ENCODE results near the gene COL4A6.

DNA sequence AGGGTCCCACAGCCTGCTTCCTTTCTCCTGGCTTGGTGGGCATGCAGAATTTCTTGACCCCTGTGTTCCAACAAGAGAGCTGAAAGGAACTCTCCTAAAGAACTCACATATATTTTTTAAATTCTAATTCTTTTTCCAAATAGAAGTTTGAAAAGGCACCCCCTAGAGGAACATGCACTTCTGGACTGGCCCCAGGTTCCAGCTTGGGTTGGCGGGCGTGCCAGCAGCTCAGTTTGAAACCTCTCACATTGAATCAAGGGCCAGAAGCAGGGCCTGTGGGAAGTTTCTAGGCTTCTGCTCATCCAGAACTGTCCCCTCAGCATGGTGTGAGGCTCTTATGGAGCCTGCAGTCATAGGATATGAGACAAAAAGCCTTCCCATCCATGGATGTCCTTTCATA lies 214.0 kb downstream of the COL4A6 start:
- TF ChIP-seq, protein P1, sequence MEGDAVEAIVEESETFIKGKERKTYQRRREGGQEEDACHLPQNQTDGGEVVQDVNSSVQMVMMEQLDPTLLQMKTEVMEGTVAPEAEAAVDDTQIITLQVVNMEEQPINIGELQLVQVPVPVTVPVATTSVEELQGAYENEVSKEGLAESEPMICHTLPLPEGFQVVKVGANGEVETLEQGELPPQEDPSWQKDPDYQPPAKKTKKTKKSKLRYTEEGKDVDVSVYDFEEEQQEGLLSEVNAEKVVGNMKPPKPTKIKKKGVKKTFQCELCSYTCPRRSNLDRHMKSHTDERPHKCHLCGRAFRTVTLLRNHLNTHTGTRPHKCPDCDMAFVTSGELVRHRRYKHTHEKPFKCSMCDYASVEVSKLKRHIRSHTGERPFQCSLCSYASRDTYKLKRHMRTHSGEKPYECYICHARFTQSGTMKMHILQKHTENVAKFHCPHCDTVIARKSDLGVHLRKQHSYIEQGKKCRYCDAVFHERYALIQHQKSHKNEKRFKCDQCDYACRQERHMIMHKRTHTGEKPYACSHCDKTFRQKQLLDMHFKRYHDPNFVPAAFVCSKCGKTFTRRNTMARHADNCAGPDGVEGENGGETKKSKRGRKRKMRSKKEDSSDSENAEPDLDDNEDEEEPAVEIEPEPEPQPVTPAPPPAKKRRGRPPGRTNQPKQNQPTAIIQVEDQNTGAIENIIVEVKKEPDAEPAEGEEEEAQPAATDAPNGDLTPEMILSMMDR (tag by site-specific recombination; IDR thresholded peaks at IDR 0.05) = no peak
- TF ChIP-seq ZNF544 (tag by site-specific recombination; IDR thresholded peaks at IDR 0.05) = no peak
- TF ChIP-seq ZNF837 (tag by site-specific recombination; IDR thresholded peaks at IDR 0.05) = no peak
- TF ChIP-seq ZNF433 (tag by site-specific recombination; IDR thresholded peaks at IDR 0.05; ENCODE audit: low read depth) = no peak
- no peak for TF ChIP-seq KLF1 (tag by site-specific recombination; IDR thresholded peaks at IDR 0.05)
- TF ChIP-seq ZNF311 (tag by site-specific recombination; IDR thresholded peaks at IDR 0.05; ENCODE audit: borderline replicate concordance) = no peak
- no peak for TF ChIP-seq ZBTB21 (tag by site-specific recombination; IDR thresholded peaks at IDR 0.05)
- TF ChIP-seq MYNN (tag by site-specific recombination; IDR thresholded peaks at IDR 0.05; ENCODE audit: borderline replicate concordance) = no peak
- TF ChIP-seq ZBTB8A (tag by site-specific recombination; IDR thresholded peaks at IDR 0.05) = no peak
- no peak for TF ChIP-seq ZBTB1 (tag by site-specific recombination; IDR thresholded peaks at IDR 0.05)
- no peak for TF ChIP-seq GLI2 (tag by site-specific recombination; IDR thresholded peaks at IDR 0.05; ENCODE audit: borderline replicate concordance, low read depth)
- TF ChIP-seq SETDB1 (IDR thresholded peaks at IDR 0.05; ENCODE audit: insufficient read length, low read length) = no peak
